SHP77 (cell line): ENCODE data around the gene ESRP2.

ENCODE experiments used
- DNase-seq, 2 experiments: peaks; one replicate each; lab custom pipeline; 2025; lab: John Stamatoyannopoulos, UW

ESRP2 gene

DNA sequence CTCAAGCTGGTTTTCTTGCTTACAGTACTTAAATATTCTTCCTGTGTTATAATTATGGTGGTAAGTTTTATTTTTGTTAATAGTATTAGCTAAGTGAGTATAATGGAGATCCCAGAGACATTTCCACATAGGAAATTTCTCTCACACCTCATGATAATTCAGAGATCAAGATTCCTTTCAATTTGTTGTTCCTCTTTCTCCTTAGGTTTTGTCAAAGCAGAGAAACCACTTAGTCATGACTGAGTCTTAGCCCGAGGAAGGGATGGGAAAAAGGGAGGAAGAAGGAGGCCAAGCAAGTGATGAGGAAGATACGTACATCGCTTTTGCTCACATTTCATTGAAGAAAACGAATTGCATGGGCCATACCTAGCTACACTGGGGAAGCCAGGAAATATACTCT, 18.4 kb downstream of the ESRP2 start:
- DNase-seq, result no peak

- DNase-seq, result no peak
Observed at GRCh38 chr16:68216240-68216639, 19.7 kb downstream of the ESRP2 start.

GRCh38 chr16:68215302-68215701, 20.6 kb downstream of the ESRP2 start:
- DNase-seq, result no peak

GRCh38 chr16:68214726-68215125, 21.2 kb downstream of the ESRP2 start:
- no peak for DNase-seq

DNA sequence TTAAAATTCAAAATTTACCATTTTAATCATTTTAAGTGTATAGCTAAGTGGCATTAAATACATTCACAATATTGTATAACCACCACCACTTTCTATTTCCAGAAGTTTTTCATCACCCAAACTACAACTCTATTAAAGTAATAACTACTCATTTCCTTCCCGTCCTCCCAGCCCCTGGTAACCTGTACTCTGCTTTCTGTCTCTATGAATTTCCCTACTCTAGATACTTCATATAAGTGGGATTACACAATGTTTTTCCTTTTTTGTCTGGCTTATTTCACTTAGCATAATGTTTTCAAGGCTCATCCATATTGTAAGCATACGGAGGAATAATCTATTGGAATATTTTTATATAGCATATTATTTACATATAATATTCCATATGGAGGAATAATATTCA, 29.7 kb downstream of the ESRP2 start:
- no peak for DNase-seq

- peak; percentile 66 to 73 for DNase-seq
Observed at GRCh38 chr16:68202091-68202519, 33.8 kb downstream of the ESRP2 start.

GRCh38 chr16:68200088-68200783, 35.7 kb downstream of the ESRP2 start:
- DNase-seq, result no peak

DNA sequence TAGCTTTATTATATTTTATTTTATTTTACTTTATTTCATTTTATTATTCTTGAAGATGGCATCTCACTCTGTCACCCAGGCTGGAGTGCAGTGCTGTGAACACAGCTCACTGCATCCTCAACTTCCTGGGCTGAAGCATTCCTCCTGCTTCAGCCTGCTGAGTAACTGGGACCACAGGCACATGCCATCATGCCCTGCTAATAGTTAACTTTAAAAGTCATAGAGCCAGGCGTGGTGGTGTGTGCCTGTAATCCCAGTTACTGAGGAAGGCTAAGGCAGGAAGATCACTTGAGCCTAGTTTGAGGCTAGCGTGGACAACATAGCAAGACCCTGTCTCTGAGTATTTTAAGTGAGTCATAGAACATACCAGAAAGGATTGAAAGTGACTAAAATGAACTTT, 38.7 kb downstream of the ESRP2 start:
- no peak for DNase-seq

GRCh38 chr16:68194251-68194650, 41.7 kb downstream of the ESRP2 start:
- DNase-seq, result no peak

- no peak for DNase-seq
Observed at GRCh38 chr16:68190736-68191510, 45.0 kb downstream of the ESRP2 start.

DNA sequence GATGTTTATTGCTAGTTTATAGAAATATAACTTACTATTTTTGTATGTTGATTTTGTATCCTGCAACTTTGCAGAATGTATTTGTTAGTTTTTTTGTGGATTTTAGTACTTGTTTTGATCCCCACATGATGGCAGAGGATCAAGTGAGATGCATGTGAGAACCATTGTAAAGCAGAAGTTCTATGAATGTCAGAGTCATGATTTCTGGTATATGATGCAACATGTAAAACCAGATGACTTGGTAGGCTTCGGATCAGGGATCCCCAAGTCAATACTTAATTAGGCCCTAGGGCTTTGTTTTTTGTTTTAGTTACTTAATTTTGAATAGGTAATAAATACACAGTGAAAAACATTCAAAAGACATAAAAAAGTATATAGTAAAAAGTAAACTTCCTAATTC, 45.8 kb downstream of the ESRP2 start:
- DNase-seq, result no peak

GRCh38 chr16:68188170-68188569, 47.8 kb downstream of the ESRP2 start:
- no peak for DNase-seq

DNA sequence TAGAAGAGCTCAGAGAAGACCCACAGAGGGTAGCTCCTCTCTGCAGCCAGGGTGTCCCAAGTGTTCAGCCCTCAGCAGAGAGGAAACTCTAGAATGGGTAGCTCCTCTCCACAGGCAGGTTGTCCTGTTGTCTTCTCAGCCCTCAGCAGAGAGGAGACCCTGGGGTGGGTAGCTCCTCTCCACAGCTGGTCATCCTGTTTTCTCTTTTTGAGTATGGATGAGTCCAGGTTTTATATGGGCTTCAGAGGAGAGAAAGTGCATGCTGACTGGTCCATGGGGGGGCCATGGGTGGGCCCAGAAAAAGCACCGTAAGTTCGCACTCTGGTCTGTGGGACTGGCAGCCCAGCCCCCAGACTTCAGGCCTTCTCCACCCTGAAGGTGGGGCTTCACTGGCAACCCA, 48.4 kb downstream of the ESRP2 start:
- DNase-seq, result no peak

GRCh38 chr16:68186877-68187276, 49.0 kb downstream of the ESRP2 start:
- DNase-seq, result no peak

- DNase-seq, result no peak
Observed at GRCh38 chr16:68183046-68183445, 52.9 kb downstream of the ESRP2 start.

DNA sequence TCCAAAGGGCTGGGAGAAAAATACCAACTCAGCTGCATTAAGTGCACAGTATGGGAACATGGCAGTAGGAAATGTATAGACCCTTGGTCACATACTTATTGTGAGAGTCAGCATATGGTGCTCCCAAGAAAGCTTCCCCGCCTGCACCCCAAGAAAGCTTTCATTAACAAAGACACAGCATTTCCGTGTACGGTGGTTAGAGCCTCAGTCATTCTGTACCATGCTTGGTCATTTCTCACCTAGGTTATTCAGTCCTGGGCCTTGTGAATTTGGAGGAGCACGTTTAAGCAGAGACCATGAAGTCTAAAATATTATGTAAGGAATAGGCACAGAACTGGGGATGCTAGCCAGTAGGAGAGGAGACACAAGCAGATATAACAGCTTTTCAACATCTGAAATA, 56.1 kb downstream of the ESRP2 start:
- DNase-seq, result no peak

DNA sequence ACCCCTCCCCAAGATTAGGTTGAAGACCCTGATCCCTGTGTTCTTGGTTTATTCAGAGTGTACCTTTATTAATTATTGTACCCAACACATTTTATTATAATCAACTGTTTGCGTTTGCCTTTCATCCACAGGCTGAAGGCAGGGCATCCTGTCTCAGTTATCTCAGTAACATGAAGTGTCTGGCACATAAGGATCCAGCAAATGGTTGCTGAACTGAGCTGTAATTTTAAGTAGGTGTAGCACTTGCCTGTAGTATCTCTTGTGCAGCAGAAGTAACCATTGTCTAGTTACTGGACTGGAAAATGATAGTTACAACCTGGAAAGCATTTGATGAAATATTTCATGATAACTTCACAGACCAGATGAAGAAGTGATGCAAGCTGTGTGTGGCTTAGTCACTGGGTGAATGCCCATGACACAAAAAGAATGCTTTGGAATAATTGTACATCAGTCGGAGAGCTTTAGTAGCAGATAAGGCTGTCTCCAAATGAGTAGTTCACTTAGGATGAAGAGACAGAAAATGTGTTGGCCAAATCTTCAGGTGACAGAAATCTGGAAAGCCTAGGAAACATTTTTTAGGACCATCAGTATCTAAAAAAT, 56.6 kb downstream of the ESRP2 start:
- no peak for DNase-seq
